MM.1S (cell line): ENCODE measurements around the gene MCM7.

Experiments
- DNase-seq: peaks from one replicate; pipeline ENCODE4 v3.0.0-alpha.2; 2015
- H2AFZ ChIP-seq: fragments of 300-600 bp; sonication (generic); 2 replicates; pipeline ENCODE4 v1.6.0; 2016; ENCODE audit warnings: antibody characterized with exemption, low read length
- H3F3A ChIP-seq: fragments of 300-600 bp; sonication (generic); 2 replicates; pipeline ENCODE4 v1.6.1; 2016; ENCODE audit warnings: mild to moderate bottlenecking, antibody characterized with exemption, low read length, moderate library complexity, mixed read lengths; ENCODE audit not compliant: insufficient read depth
- H3K27ac ChIP-seq: fragments of 300-600 bp; sonication (generic); 2 replicates; pipeline ENCODE4 v1.5.1; 2016; ENCODE audit warnings: mild to moderate bottlenecking, low read length
- H3K27me3 ChIP-seq: fragments of 300-600 bp; sonication (generic); replicated peaks from 2 replicates; pipeline ENCODE4 v1.6.0; 2016; ENCODE audit warnings: low read length; ENCODE audit not compliant: insufficient read depth
- H3K36me3 ChIP-seq: fragments of 300-600 bp; sonication (generic); replicated peaks from 2 replicates; pipeline ENCODE4 v1.6.1; 2016; ENCODE audit warnings: mild to moderate bottlenecking, low read length, mixed read lengths; ENCODE audit not compliant: insufficient read depth
- H3K4me1 ChIP-seq: fragments of 300-600 bp; sonication (generic); 2 replicates; pipeline ENCODE4 v1.6.1; 2016; ENCODE audit warnings: low read length, mixed read lengths
- H3K4me2 ChIP-seq: fragments of 300-600 bp; sonication (generic); 2 replicates; pipeline ENCODE4 v1.6.0; 2016; ENCODE audit warnings: low read depth, low read length
- H3K4me3 ChIP-seq: fragments of 300-600 bp; sonication (generic); 2 replicates; pipeline ENCODE4 v1.5.1; 2016; ENCODE audit warnings: low read length, mixed read lengths
- H3K79me2 ChIP-seq: fragments of 300-600 bp; sonication (generic); 2 replicates; pipeline ENCODE4 v1.6.1; 2016; ENCODE audit warnings: mixed run types, low read length, mixed read lengths
- H3K9ac ChIP-seq: fragments of 300-600 bp; sonication (generic); 2 replicates; pipeline ENCODE4 v1.6.1; 2016; ENCODE audit warnings: low read length, mixed read lengths
- H3K9me2 ChIP-seq: fragments of 300-600 bp; sonication (generic); replicated peaks from 2 replicates; pipeline ENCODE4 v1.6.1; 2016; ENCODE audit warnings: mild to moderate bottlenecking, low read length, mixed read lengths; ENCODE audit not compliant: insufficient read depth
- H3K9me3 ChIP-seq: fragments of 300-600 bp; sonication (generic); replicated peaks from 2 replicates; pipeline ENCODE4 v1.6.1; 2016; ENCODE audit warnings: mild to moderate bottlenecking, low read length, mixed read lengths; ENCODE audit not compliant: insufficient read depth
- H4K20me1 ChIP-seq: fragments of 300-600 bp; sonication (generic); 2 replicates; pipeline ENCODE4 v1.6.1; 2016; ENCODE audit warnings: mild to moderate bottlenecking, low read length, moderate library complexity, mixed read lengths; ENCODE audit not compliant: insufficient read depth
- EZH2 ChIP-seq: fragments of 300-600 bp; sonication (generic); optimal IDR thresholded peaks from 2 replicates; pipeline ENCODE3; 2017; ENCODE audit warnings: low read depth, mild to moderate bottlenecking, antibody characterized with exemption, low read length, mixed read lengths
- EZH2phosphoT487 ChIP-seq: fragments of 300-600 bp; sonication (generic); IDR thresholded peaks from 2 replicates; pipeline ENCODE4 v1.6.1; 2018; ENCODE audit warnings: antibody characterized with exemption, low read length
- TF ChIP-seq, protein P1 (sequence below): fragments of 300-600 bp; sonication (generic); IDR thresholded peaks from 2 replicates; pipeline ENCODE4 v1.5.1; 2016; ENCODE audit warnings: antibody characterized with exemption, low read length, mixed read lengths

Gene MCM7

DNA sequence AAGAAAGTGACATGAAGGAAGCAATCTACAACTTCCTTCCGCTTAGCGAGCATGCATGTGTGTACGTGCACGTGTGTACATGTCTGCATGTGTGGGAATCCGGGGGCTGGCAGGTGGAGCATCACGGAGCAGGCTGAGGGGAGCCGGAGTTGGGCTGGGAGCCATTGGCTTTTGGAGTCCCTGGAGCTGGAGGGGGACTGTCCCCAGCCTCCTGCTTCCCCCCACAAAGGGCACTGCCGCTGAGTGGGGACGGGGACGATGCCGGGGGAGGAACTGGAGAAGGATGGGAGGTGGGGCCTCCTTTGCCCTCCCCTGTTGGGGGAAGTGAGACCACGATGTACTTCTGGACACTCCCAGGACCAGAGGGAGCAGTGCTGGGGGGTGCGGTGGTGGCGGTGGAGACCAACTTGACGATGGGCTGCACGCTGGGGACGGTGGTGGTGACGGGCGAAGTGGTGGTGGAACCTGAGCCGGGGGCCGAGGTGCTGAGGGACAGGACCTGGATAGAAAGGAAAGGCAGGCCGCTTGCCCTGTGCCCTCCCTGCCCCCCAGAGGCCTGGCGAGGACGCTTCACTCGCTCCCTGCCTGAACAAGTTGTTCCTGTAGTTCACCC lies 6.0 kb upstream of the MCM7 start:
- no peaks in the 10 kb centered on the region for H3K9me3 ChIP-seq
- peaks cover 4% of the 10 kb centered on the region for H3K79me2 ChIP-seq
- no peaks in the 10 kb centered on the region for H3K36me3 ChIP-seq
- H3K9me2 ChIP-seq, result no peaks in the 10 kb centered on the region
- H3K9ac ChIP-seq, result no peak overlapping the region
- H3F3A ChIP-seq, result no peaks in the 10 kb centered on the region
- no peak overlapping the region for H2AFZ ChIP-seq
- no peak for TF ChIP-seq EZH2
- TF ChIP-seq, protein P1, sequence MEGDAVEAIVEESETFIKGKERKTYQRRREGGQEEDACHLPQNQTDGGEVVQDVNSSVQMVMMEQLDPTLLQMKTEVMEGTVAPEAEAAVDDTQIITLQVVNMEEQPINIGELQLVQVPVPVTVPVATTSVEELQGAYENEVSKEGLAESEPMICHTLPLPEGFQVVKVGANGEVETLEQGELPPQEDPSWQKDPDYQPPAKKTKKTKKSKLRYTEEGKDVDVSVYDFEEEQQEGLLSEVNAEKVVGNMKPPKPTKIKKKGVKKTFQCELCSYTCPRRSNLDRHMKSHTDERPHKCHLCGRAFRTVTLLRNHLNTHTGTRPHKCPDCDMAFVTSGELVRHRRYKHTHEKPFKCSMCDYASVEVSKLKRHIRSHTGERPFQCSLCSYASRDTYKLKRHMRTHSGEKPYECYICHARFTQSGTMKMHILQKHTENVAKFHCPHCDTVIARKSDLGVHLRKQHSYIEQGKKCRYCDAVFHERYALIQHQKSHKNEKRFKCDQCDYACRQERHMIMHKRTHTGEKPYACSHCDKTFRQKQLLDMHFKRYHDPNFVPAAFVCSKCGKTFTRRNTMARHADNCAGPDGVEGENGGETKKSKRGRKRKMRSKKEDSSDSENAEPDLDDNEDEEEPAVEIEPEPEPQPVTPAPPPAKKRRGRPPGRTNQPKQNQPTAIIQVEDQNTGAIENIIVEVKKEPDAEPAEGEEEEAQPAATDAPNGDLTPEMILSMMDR, result no peak
- TF ChIP-seq EZH2phosphoT487, result no peak
- H3K4me1 ChIP-seq, result peaks cover 5% of the 10 kb centered on the region; the same call in 1 of the 2 replicates
- no peak overlapping the region for H3K4me2 ChIP-seq
- no peak for DNase-seq
- no peaks in the 10 kb centered on the region for H3K27me3 ChIP-seq
- no peak overlapping the region for H3K27ac ChIP-seq
- no peak overlapping the region for H3K4me3 ChIP-seq
- H4K20me1 ChIP-seq, result no peaks in the 10 kb centered on the region

DNA sequence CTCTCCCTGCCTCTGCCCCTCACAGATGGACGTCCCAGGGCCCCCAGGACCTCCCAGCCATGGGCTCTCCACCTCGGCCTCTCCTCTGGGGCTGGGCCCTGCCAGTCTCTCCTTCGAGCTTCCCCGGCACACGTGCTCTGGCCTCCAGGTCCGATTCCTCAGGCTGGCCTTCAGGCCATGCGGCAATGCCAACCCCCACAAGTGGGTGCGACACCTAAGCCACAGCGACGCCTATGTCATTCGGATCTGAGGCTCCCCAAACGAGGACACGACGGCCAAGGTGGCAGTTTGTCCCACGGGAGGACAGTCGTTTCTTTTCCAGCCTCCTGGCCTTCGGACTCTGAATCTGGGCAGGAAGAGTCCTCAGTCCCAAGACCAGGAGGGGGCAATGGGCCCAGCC lies 5.4 kb upstream of the MCM7 start:
- Histone ChIP-seq H3F3A (no peaks in the 10 kb centered on the region), H3K36me3 (no peaks in the 10 kb centered on the region), H3K79me2 (peaks cover 6% of the 10 kb centered on the region), H3K4me2 (no peak overlapping the region), H3K27me3 (no peaks in the 10 kb centered on the region), H3K9ac (no peak overlapping the region), H2AFZ (no peak overlapping the region), H4K20me1 (no peaks in the 10 kb centered on the region), H3K27ac (no peak overlapping the region), H3K9me2 (no peaks in the 10 kb centered on the region), H3K9me3 (no peaks in the 10 kb centered on the region), H3K4me1 (peaks cover 5% of the 10 kb centered on the region; the same call in 1 of the 2 replicates), H3K4me3 (no peak overlapping the region)
- DNase-seq, result no peak
- TF ChIP-seq EZH2phosphoT487 (no peak), EZH2 (no peak)
- TF ChIP-seq, protein P1, result no peak

DNA sequence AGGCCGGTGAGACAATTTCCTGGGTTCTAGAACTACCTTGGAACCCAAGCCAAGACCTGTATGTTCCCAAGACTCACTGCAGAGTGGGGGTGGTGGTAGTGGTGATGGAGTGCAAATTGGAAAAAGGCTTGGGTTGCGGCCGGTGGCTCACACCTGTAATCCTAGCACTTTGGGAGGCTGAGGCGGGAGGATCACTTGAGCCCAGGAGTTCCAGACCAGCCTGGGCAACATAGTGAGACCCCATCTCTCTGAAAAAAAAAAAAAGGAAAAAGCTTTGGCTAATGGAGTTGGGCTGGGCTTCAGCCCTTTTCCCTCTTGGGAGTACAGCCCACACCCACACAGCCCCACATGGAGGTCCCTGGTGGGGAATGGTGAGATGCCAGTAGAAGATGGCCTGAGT lies 4.3 kb upstream of the MCM7 start:
- no peaks in the 10 kb centered on the region for H3K9me3 ChIP-seq

More for the DNA sequence above, 4.3 kb upstream of the MCM7 start:
- Histone ChIP-seq H3K9ac (no peak overlapping the region), H3K9me2 (no peaks in the 10 kb centered on the region), H3F3A (no peaks in the 10 kb centered on the region), H3K27ac (no peak overlapping the region), H3K4me2 (no peak overlapping the region), H3K4me1 (peaks cover 5% of the 10 kb centered on the region; the same call in 1 of the 2 replicates), H2AFZ (no peak overlapping the region), H3K36me3 (no peaks in the 10 kb centered on the region), H3K79me2 (peaks cover 12% of the 10 kb centered on the region), H3K27me3 (no peaks in the 10 kb centered on the region), H3K4me3 (no peak overlapping the region), H4K20me1 (no peaks in the 10 kb centered on the region)
- TF ChIP-seq EZH2phosphoT487, result no peak
- no peak for TF ChIP-seq EZH2
- TF ChIP-seq, protein P1, result no peak
- DNase-seq, result no peak
